A673 (cell line): ENCODE data around the gene LPCAT1. TPM values are rescaled to one million over a fixed set of nuclear protein-coding genes. Genes with fewer than 3 reads are reported as not detected.
"Not testable (repeated sequence)": the region's sequence is repeated elsewhere in the genome, so short reads cannot be mapped to it uniquely, and the experiment has no call there.

Source experiments
- BruUV-seq: library from RNA; stranded (reverse); fragments of 400-500 nt; replicated peaks from 2 replicates; lab custom pipeline; 2021; lab: Mats Ljungman, UMichigan
- CTCF ChIA-PET: fragments of 300-600 bp; sonication (Branson Sonifier 250); formaldehyde crosslinking; loops from one replicate; lab custom pipeline; 2022; ENCODE audit warnings: antibody characterized with exemption; lab: Charles Lee
- POLR2A ChIA-PET: fragments of 300-600 bp; sonication (Branson Sonifier 250); formaldehyde crosslinking; loops from one replicate; lab custom pipeline; 2022; ENCODE audit warnings: antibody characterized with exemption; ENCODE audit not compliant: low non-redundant PET; lab: Charles Lee
- DNase-seq: peaks from one replicate; pipeline ENCODE4 v3.0.0-alpha.2; 2015; ENCODE audit warnings: low spot score
- H3K27ac ChIP-seq: fragments of 200-600 bp; sonication (generic); 2 replicates; pipeline ENCODE4 v1.5.1; 2016; ENCODE audit warnings: mixed run types, low read depth, mild to moderate bottlenecking, mixed read lengths, antibody characterized with exemption, low read length; ENCODE audit not compliant: poor library complexity, severe bottlenecking
- H3K27me3 ChIP-seq: fragments of 200-600 bp; sonication (generic); replicated peaks from 2 replicates; pipeline ENCODE4 v1.6.1; 2017; ENCODE audit warnings: mixed run types, low read depth, mild to moderate bottlenecking, mixed read lengths, antibody characterized with exemption, low read length; ENCODE audit not compliant: insufficient read depth, poor library complexity
- H3K36me3 ChIP-seq: fragments of 200-600 bp; sonication (generic); 2 replicates; pipeline ENCODE4 v1.6.1; 2016; ENCODE audit warnings: mixed run types, mild to moderate bottlenecking, mixed read lengths, antibody characterized with exemption, low read length; ENCODE audit not compliant: insufficient read depth, poor library complexity, severe bottlenecking
- H3K4me1 ChIP-seq: fragments of 200-600 bp; sonication (generic); 2 replicates; pipeline ENCODE4 v1.6.1; 2017; ENCODE audit warnings: mixed run types, mild to moderate bottlenecking, mixed read lengths, antibody characterized with exemption, low read length; ENCODE audit not compliant: insufficient read depth, poor library complexity, severe bottlenecking
- H3K4me3 ChIP-seq: fragments of 200-600 bp; sonication (generic); 2 replicates; pipeline ENCODE4 v1.5.1; 2016; ENCODE audit warnings: low read depth, mixed run types, mild to moderate bottlenecking, mixed read lengths, low read length; ENCODE audit not compliant: poor library complexity, severe bottlenecking
- H3K9me3 ChIP-seq: fragments of 200-600 bp; sonication (generic); 2 replicates; pipeline ENCODE4 v1.6.1; 2016; ENCODE audit warnings: mixed run types, low read depth, mild to moderate bottlenecking, mixed read lengths, antibody characterized with exemption, low read length; ENCODE audit not compliant: poor library complexity, severe bottlenecking
- CTCF ChIP-seq: fragments of 300-800, 200-600 bp; sonication (generic); conservative IDR thresholded peaks from 2 replicates; pipeline ENCODE4 v1.5.1; 2017; ENCODE audit warnings: low read depth, mild to moderate bottlenecking, antibody characterized with exemption, low read length, moderate library complexity, mixed read lengths
- EZH2 ChIP-seq: fragments of 200-600 bp; sonication (generic); IDR thresholded peaks from 2 replicates; pipeline ENCODE4 v1.6.1; 2017; ENCODE audit warnings: borderline replicate concordance, low read depth, mild to moderate bottlenecking, mixed read lengths, antibody characterized with exemption, low read length; ENCODE audit not compliant: poor library complexity, severe bottlenecking
- intact Hi-C: fragments of 100-400 bp; cut with micrococcal nuclease; formaldehyde crosslinking; loops from one replicate; pipeline ENCODE4 v1.10.0; 2022; ENCODE audit not compliant: unreplicated experiment
- total RNA-seq: library from RNA; stranded (reverse); gene quantifications from 2 replicates; pipeline ENCODE4 v1.2.3, GENCODE V29; 2021

The LPCAT1 gene
- total RNA-seq, 1 experiment from 2014 or later, result 97.3 TPM

GRCh38 chr5:1506242-1507013 lies 17.3 kb downstream of the LPCAT1 start:
- Histone ChIP-seq H3K4me1 (no peaks in the 10 kb centered on the region), H3K36me3 (no peaks in the 10 kb centered on the region), H3K4me3 (no peak overlapping the region), H3K27me3 (no peaks in the 10 kb centered on the region), H3K9me3 (no peaks in the 10 kb centered on the region), H3K27ac (no peak overlapping the region)
- DNase-seq, result no peak
- POLR2A ChIA-PET, result no interaction called here
- CTCF ChIA-PET, result no interaction called here
- no TSS peak for BruUV-seq
- TF ChIP-seq CTCF (no peak), EZH2 (no peak)
- intact Hi-C loops, result no loop called here

GRCh38 chr5:1505506-1506241 lies 18.1 kb downstream of the LPCAT1 start:
- no peaks in the 10 kb centered on the region for H3K36me3 ChIP-seq
- H3K27ac ChIP-seq, result no peak overlapping the region
- no peaks in the 10 kb centered on the region for H3K27me3 ChIP-seq
- H3K4me3 ChIP-seq, result no peak overlapping the region
- TF ChIP-seq CTCF, result no peak
- TF ChIP-seq EZH2, result no peak
- CTCF ChIA-PET, result no interaction called here
- intact Hi-C loops, result no loop called here
- no TSS peak for BruUV-seq
- no peaks in the 10 kb centered on the region for H3K4me1 ChIP-seq
- POLR2A ChIA-PET, result no interaction called here
- no peaks in the 10 kb centered on the region for H3K9me3 ChIP-seq
- DNase-seq, result no peak

GRCh38 chr5:1505089-1505488 lies 18.7 kb downstream of the LPCAT1 start:
- H3K27ac ChIP-seq, H3K4me3 ChIP-seq, H3K9me3 ChIP-seq, BruUV-seq, CTCF ChIA-PET, H3K4me1 ChIP-seq, H3K36me3 ChIP-seq, DNase-seq, intact Hi-C loops, H3K27me3 ChIP-seq, POLR2A ChIA-PET: not testable (repeated sequence)
